IMR-90 (cell line): ENCODE measurements around the gene GLDC. TPM values are rescaled to one million over a fixed set of nuclear protein-coding genes. Genes with fewer than 3 reads are reported as not detected.

ENCODE experiments used
- ATAC-seq: fragments of 200-7000 bp; cut with Tn5 transposase; 2 replicates; pipeline ENCODE4 v1.9.1; 2020; ENCODE audit warnings: low read depth, mild to moderate bottlenecking, moderate library complexity
- BruUV-seq: library from RNA; stranded (reverse); fragments of 400-500 nt; replicated peaks from 2 replicates; lab custom pipeline; 2021; lab: Mats Ljungman, UMichigan
- CTCF ChIA-PET: fragments of 300-600 bp; formaldehyde crosslinking; extraction: SDS; loops from one replicate; lab custom pipeline; 2021; ENCODE audit warnings: antibody characterized with exemption; lab: Yijun Ruan, JAX
- POLR2A ChIA-PET: fragments of 300-600 bp; sonication (Branson Sonifier 250); formaldehyde crosslinking; loops from one replicate; lab custom pipeline; 2022; ENCODE audit warnings: antibody characterized with exemption; ENCODE audit not compliant: unreplicated experiment; lab: Charles Lee
- DNase-seq: peaks from one replicate; pipeline ENCODE4 v3.0.0; 2013
- H2AFZ ChIP-seq: replicated peaks from 2 replicates; pipeline ENCODE3; 2013; ENCODE audit warnings: low read length, mild to moderate bottlenecking; ENCODE audit not compliant: poor library complexity
- H2AK5ac ChIP-seq: 2 replicates; pipeline ENCODE4 v1.6.1; 2013; ENCODE audit warnings: low read depth, low read length, inconsistent platforms
- H2AK9ac ChIP-seq: replicated peaks from 2 replicates; pipeline ENCODE3; 2013; ENCODE audit warnings: mild to moderate bottlenecking, low read depth, low read length, moderate library complexity; ENCODE audit not compliant: poor library complexity
- H2BK120ac ChIP-seq: 2 replicates; pipeline ENCODE4 v1.6.1; 2013; ENCODE audit warnings: low read depth, low read length, inconsistent platforms
- H2BK15ac ChIP-seq: 3 replicates; pipeline ENCODE4 v1.6.1; 2013; ENCODE audit warnings: low read depth, low read length, inconsistent platforms
- H2BK20ac ChIP-seq: 2 replicates; pipeline ENCODE4 v1.6.1; 2013; ENCODE audit warnings: low read depth, mild to moderate bottlenecking, inconsistent platforms, low read length, moderate library complexity
- H2BK5ac ChIP-seq: 2 replicates; pipeline ENCODE4 v1.6.1; 2013; ENCODE audit warnings: mild to moderate bottlenecking, low read depth, low read length, inconsistent platforms; ENCODE audit not compliant: poor library complexity, severe bottlenecking
- H3K14ac ChIP-seq: replicated peaks from 2 replicates; pipeline ENCODE4 v1.6.1; 2013; ENCODE audit warnings: low read depth, low read length, inconsistent platforms
- H3K18ac ChIP-seq: 2 replicates; pipeline ENCODE4 v1.6.1; 2013; ENCODE audit warnings: low read depth, low read length, control low read depth
- H3K23ac ChIP-seq: 2 replicates; pipeline ENCODE4 v1.6.1; 2013; ENCODE audit warnings: low read depth, low read length, inconsistent platforms
- H3K27ac ChIP-seq: 2 replicates; pipeline ENCODE4 v1.5.1; 2013; ENCODE audit warnings: mild to moderate bottlenecking, control low read depth, low read length; ENCODE audit not compliant: insufficient read depth
- H3K27me3 ChIP-seq: 2 replicates; pipeline ENCODE4 v1.6.1; 2013; ENCODE audit warnings: low read length; ENCODE audit not compliant: control insufficient read depth, insufficient read depth
- H3K36me3 ChIP-seq: 2 replicates; pipeline ENCODE4 v1.6.1; 2013; ENCODE audit warnings: low read length, mixed read lengths; ENCODE audit not compliant: control insufficient read depth, insufficient read depth
- H3K4ac ChIP-seq: 2 replicates; pipeline ENCODE4 v1.6.1; 2013; ENCODE audit warnings: low read depth, low read length, inconsistent platforms
- H3K4me1 ChIP-seq: 2 replicates; pipeline ENCODE4 v1.6.1; 2013; ENCODE audit warnings: low read length, mixed read lengths; ENCODE audit not compliant: control insufficient read depth, insufficient read depth
- H3K4me2 ChIP-seq: 2 replicates; pipeline ENCODE4 v1.6.1; 2013; ENCODE audit warnings: low read depth, mild to moderate bottlenecking, control low read depth, low read length, moderate library complexity
- H3K4me3 ChIP-seq: 2 replicates; pipeline ENCODE4 v1.5.1; 2013; ENCODE audit warnings: low read depth, mild to moderate bottlenecking, control low read depth, low read length, moderate library complexity; ENCODE audit not compliant: insufficient read depth
- H3K56ac ChIP-seq: 2 replicates; pipeline ENCODE4 v1.6.1; 2013; ENCODE audit warnings: low read length, inconsistent platforms; ENCODE audit not compliant: insufficient read depth; ENCODE audit errors: extremely low read depth
- H3K79me1 ChIP-seq, 2 experiments: 2 replicates each; pipeline ENCODE4 v1.6.1; 2013; ENCODE audit warnings: low read length in 2 of 2, inconsistent platforms in 1 of 2, low read depth in 1 of 2
- H3K9ac ChIP-seq: 2 replicates; pipeline ENCODE4 v1.6.1; 2013; ENCODE audit warnings: low read depth, low read length, control low read depth
- H3K9me1 ChIP-seq: 2 replicates; pipeline ENCODE4 v1.6.1; 2013; ENCODE audit warnings: low read length, inconsistent platforms; ENCODE audit not compliant: insufficient read depth
- H3K9me3 ChIP-seq: 2 replicates; pipeline ENCODE4 v1.6.1; 2013; ENCODE audit warnings: low read length; ENCODE audit not compliant: control insufficient read depth, insufficient read depth
- H4K20me1 ChIP-seq: 2 replicates; pipeline ENCODE4 v1.6.1; 2013; ENCODE audit warnings: low read length, inconsistent platforms; ENCODE audit not compliant: insufficient read depth
- H4K5ac ChIP-seq: 2 replicates; pipeline ENCODE4 v1.6.1; 2013; ENCODE audit warnings: mild to moderate bottlenecking, low read depth, low read length, control low read depth
- H4K8ac ChIP-seq, 2 experiments: 2 replicates each; pipeline ENCODE4 v1.6.1; 2013; ENCODE audit warnings: low read depth in 2 of 2, low read length in 2 of 2, control low read depth in 1 of 2, inconsistent platforms in 1 of 2
- H4K91ac ChIP-seq: 2 replicates; pipeline ENCODE4 v1.6.1; 2013; ENCODE audit warnings: low read depth, low read length, inconsistent platforms; ENCODE audit not compliant: insufficient read depth
- BHLHE40 ChIP-seq: fragments of 150-350 bp; IDR thresholded peaks from 2 replicates; pipeline ENCODE4 v1.6.1; 2016; ENCODE audit warnings: mild to moderate bottlenecking, low read depth, low read length
- CEBPB ChIP-seq: IDR thresholded peaks from 2 replicates; pipeline ENCODE4 v1.6.1; 2012; ENCODE audit warnings: low read depth, low read length, improper control_type of control experiment
- CHD1 ChIP-seq: IDR thresholded peaks from 2 replicates; pipeline ENCODE4 v1.6.1; 2012; ENCODE audit warnings: low read depth, low read length, improper control_type of control experiment
- FOS ChIP-seq: fragments of 150-350 bp; IDR thresholded peaks from 2 replicates; pipeline ENCODE4 v1.6.1; 2016; ENCODE audit warnings: low read depth, low read length
- MXI1 ChIP-seq: IDR thresholded peaks from 2 replicates; pipeline ENCODE4 v1.6.1; 2012; ENCODE audit warnings: low read depth, mild to moderate bottlenecking, low read length, moderate library complexity, borderline replicate concordance
- NFE2L2 ChIP-seq: fragments of 150-350 bp; IDR thresholded peaks from 2 replicates; pipeline ENCODE4 v1.6.1; 2016; ENCODE audit warnings: low read depth, mild to moderate bottlenecking, low read length
- POLR2A ChIP-seq: IDR thresholded peaks from 2 replicates; pipeline ENCODE4 v1.6.1; 2012; ENCODE audit warnings: mild to moderate bottlenecking, low read depth, low read length
- RAD21 ChIP-seq: IDR thresholded peaks from 2 replicates; pipeline ENCODE4 v1.6.1; 2012; ENCODE audit warnings: low read length, improper control_type of control experiment
- RCOR1 ChIP-seq: IDR thresholded peaks from 2 replicates; pipeline ENCODE4 v1.6.1; 2012; ENCODE audit warnings: mild to moderate bottlenecking, low read length, improper control_type of control experiment; ENCODE audit not compliant: insufficient replicate concordance
- RFX5 ChIP-seq: IDR thresholded peaks from 2 replicates; pipeline ENCODE4 v1.8.0; 2012; ENCODE audit warnings: low read depth, mild to moderate bottlenecking, low read length, moderate library complexity
- SMC3 ChIP-seq: fragments of 150-350 bp; IDR thresholded peaks from 2 replicates; pipeline ENCODE4 v1.6.1; 2016; ENCODE audit warnings: low read depth, mild to moderate bottlenecking, antibody characterized with exemption, low read length, moderate library complexity
- WGBS, 2 experiments: methylation state at CpG; one replicate each; pipeline versions ENCODE4 v1.1.5 to v1.1.7; 2013; ENCODE audit warnings: missing lambda C conversion rate in 2 of 2; ENCODE audit not compliant: insufficient read length in 1 of 2; ENCODE audit errors: extremely low coverage in 2 of 2; 5-methylcytosine and 5-hydroxymethylcytosine counted together
- dilution Hi-C: fragments of 300-500 bp; cut with HindIII; formaldehyde crosslinking; loops from one replicate; pipeline ENCODE4 v1.14.3; 2018; ENCODE audit warnings: low sequenced_read_pairs; ENCODE audit not compliant: unreplicated experiment
- in situ Hi-C: fragments of 300-500 bp; cut with MboI; formaldehyde crosslinking; loops from 3 replicates; pipeline ENCODE4 v1.14.3; 2019; ENCODE audit warnings: low sequenced_read_pairs, inconsistent platforms, mixed read lengths
- intact Hi-C: fragments of 100-400 bp; cut with micrococcal nuclease; formaldehyde crosslinking; loops from 2 replicates; pipeline ENCODE4 v1.10.0; 2022
- polyA plus RNA-seq, 3 experiments: library from polyadenylated mRNA; depleted of rRNA; stranded (reverse); fragments of >200 nt; gene quantifications; 2 replicates each; pipeline ENCODE4 v1.2.3, GENCODE V29; 2012; ENCODE audit warnings: low replicate concordance in 1 of 3
- total RNA-seq: library from RNA; depleted of rRNA; stranded (reverse); fragments of >200 nt; gene quantifications from 2 replicates; pipeline ENCODE4 v1.2.3, GENCODE V29; 2012
- TF ChIP-seq, protein P1 (sequence below): fragments of 150-350 bp; IDR thresholded peaks from 2 replicates; pipeline ENCODE4 v1.6.1; 2016; ENCODE audit warnings: low read depth, mild to moderate bottlenecking, low read length, moderate library complexity, borderline replicate concordance
- TF ChIP-seq, protein P2 (sequence below): conservative IDR thresholded peaks from 2 replicates; pipeline ENCODE4 v1.5.1; 2012; ENCODE audit warnings: mild to moderate bottlenecking, low read depth, low read length, improper control_type of control experiment
- TF ChIP-seq, protein P3 (sequence below): fragments of 150-350 bp; IDR thresholded peaks from 2 replicates; pipeline ENCODE4 v1.6.1; 2017; ENCODE audit warnings: mild to moderate bottlenecking, antibody characterized with exemption, low read length, low read depth

The GLDC gene
- total and polyA plus RNA-seq, 2 of the 4 experiments (the other 2 are of a cell fraction): 0.36 to 0.50 TPM

DNA sequence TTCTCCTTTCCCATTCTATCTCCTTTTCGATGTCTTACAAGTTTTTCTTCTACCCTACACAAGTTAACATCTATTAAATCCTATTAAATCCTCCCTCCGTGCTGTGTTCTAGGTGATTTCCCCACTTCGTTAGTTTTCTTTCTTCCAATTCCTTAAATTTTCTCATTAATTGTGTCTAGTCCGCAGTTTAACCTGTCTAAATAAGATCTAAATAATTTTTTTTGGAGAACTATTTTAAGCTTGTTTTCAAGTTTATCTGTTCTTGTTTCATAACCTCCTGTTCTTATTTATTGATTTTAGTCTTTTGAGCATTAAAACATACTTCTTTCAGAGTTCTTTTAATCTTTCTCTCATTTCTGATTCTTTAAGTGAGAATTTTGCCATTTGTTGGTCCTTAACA lies 123.3 kb downstream of the GLDC start:
- no TSS peak for BruUV-seq
- dilution Hi-C loops: no loop called here

More for the DNA sequence above, 123.3 kb downstream of the GLDC start:
- no peak overlapping the region for H3K14ac ChIP-seq
- TF ChIP-seq RFX5 (no peak), NFE2L2 (no peak), MXI1 (no peak), FOS (no peak), CHD1 (no peak), RCOR1 (no peak), SMC3 (no peak), RAD21 (no peak), CEBPB (no peak), BHLHE40 (no peak), POLR2A (no peak)
- TF ChIP-seq, protein P1, sequence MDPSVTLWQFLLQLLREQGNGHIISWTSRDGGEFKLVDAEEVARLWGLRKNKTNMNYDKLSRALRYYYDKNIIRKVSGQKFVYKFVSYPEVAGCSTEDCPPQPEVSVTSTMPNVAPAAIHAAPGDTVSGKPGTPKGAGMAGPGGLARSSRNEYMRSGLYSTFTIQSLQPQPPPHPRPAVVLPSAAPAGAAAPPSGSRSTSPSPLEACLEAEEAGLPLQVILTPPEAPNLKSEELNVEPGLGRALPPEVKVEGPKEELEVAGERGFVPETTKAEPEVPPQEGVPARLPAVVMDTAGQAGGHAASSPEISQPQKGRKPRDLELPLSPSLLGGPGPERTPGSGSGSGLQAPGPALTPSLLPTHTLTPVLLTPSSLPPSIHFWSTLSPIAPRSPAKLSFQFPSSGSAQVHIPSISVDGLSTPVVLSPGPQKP: no peak
- TF ChIP-seq, protein P2, sequence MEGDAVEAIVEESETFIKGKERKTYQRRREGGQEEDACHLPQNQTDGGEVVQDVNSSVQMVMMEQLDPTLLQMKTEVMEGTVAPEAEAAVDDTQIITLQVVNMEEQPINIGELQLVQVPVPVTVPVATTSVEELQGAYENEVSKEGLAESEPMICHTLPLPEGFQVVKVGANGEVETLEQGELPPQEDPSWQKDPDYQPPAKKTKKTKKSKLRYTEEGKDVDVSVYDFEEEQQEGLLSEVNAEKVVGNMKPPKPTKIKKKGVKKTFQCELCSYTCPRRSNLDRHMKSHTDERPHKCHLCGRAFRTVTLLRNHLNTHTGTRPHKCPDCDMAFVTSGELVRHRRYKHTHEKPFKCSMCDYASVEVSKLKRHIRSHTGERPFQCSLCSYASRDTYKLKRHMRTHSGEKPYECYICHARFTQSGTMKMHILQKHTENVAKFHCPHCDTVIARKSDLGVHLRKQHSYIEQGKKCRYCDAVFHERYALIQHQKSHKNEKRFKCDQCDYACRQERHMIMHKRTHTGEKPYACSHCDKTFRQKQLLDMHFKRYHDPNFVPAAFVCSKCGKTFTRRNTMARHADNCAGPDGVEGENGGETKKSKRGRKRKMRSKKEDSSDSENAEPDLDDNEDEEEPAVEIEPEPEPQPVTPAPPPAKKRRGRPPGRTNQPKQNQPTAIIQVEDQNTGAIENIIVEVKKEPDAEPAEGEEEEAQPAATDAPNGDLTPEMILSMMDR: no peak
- TF ChIP-seq, protein P3, sequence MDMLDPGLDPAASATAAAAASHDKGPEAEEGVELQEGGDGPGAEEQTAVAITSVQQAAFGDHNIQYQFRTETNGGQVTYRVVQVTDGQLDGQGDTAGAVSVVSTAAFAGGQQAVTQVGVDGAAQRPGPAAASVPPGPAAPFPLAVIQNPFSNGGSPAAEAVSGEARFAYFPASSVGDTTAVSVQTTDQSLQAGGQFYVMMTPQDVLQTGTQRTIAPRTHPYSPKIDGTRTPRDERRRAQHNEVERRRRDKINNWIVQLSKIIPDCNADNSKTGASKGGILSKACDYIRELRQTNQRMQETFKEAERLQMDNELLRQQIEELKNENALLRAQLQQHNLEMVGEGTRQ: no peak
- no peak overlapping the region for H3K27ac ChIP-seq
- H2BK20ac ChIP-seq: no peak overlapping the region
- no peaks in the 10 kb centered on the region for H3K79me1 ChIP-seq
- no peak overlapping the region for H3K4me3 ChIP-seq
- H2AFZ ChIP-seq: no peak overlapping the region
- ATAC-seq (no peak), DNase-seq (no peak)
- no peak overlapping the region for H3K9ac ChIP-seq
- H3K9me1 ChIP-seq: peaks cover 8% of the 10 kb centered on the region; the same call in 1 of the 2 replicates
- H3K4ac ChIP-seq: no peak overlapping the region
- no peak overlapping the region for H2BK15ac ChIP-seq
- WGBS, 2 experiments: 100% methylated on average over 1 of the region's 4 CpGs; no CpG with 5 or more reads in 1 of the 2 experiments
- H4K20me1 ChIP-seq: no peaks in the 10 kb centered on the region
- no peak overlapping the region for H3K18ac ChIP-seq
- H3K27me3 ChIP-seq: no peaks in the 10 kb centered on the region
- no peak overlapping the region for H3K56ac ChIP-seq
- H2AK9ac ChIP-seq: no peak overlapping the region
- no peak overlapping the region for H3K4me2 ChIP-seq
- H3K36me3 ChIP-seq: peaks cover 2% of the 10 kb centered on the region
- ChIA-PET CTCF (interaction anchor here (0.6 kb wide), 1 partner anchor 60 kb away, joined by 4 read pairs; no protein-coding TSS in a partner anchor), POLR2A (no interaction called here)
- H4K8ac ChIP-seq: no peak overlapping the region
- no peak overlapping the region for H2AK5ac ChIP-seq
- peaks cover 3% of the 10 kb centered on the region; the same call in 1 of the 2 replicates for H3K4me1 ChIP-seq
- H3K9me3 ChIP-seq: no peaks in the 10 kb centered on the region
- no peak overlapping the region for H4K5ac ChIP-seq
- intact Hi-C loops (no loop called here), in situ Hi-C loops (no loop called here)
- no peak overlapping the region for H2BK5ac ChIP-seq
- no peak overlapping the region for H3K23ac ChIP-seq
- H4K91ac ChIP-seq: no peak overlapping the region
- no peak overlapping the region for H2BK120ac ChIP-seq
